Measurements from ENCODE around the gene SH2B3. TPM values are rescaled to one million over a fixed set of nuclear protein-coding genes. Genes with fewer than 3 reads are reported as not detected.
A peak's percentile ranks its signal among the peaks of the same experiment; 100 is the strongest.

SH2B3 gene
- total RNA-seq, 1 experiment from 2014 or later, result 40.3 TPM

GRCh38 chr12:111407377-111408115 lies 1.8 kb downstream of the SH2B3 start:
- no peaks in the 10 kb centered on the region; the same call in none of the 2 replicates for H3K27me3 Mint-ChIP-seq (ENCODE audit: low read depth)
- DNase-seq, result no peak
- no peak for TF ChIP-seq CTCF (conservative IDR thresholded peaks at IDR 0.05)
- Histone ChIP-seq H2BK20ac (ENCODE audit: low read depth, low read length, poor library complexity, severe bottlenecking) (no peak overlapping the region), H3K9me3 (ENCODE audit: control insufficient read depth, low read depth, low read length) (no peaks in the 10 kb centered on the region), H4K5ac (ENCODE audit: insufficient read length, low read depth, low read length) (no peak overlapping the region), H3K9ac (ENCODE audit: extremely low read depth, insufficient read length, low read length) (no peak overlapping the region), H3K56ac (ENCODE audit: insufficient read length, low read depth, low read length) (no peak overlapping the region), H3K79me2 (ENCODE audit: insufficient read depth, low read length) (peaks cover 37% of the 10 kb centered on the region; the same call in 1 of the 2 replicates), H3K27me3 (ENCODE audit: insufficient read depth, low read length) (no peaks in the 10 kb centered on the region), H3K4me1 (ENCODE audit: insufficient read depth, low read length) (peaks cover 3% of the 10 kb centered on the region; the same call in 1 of the 2 replicates), H2AFZ (ENCODE audit: low read length) (no peak overlapping the region), H3K4ac (ENCODE audit: low read depth, low read length) (no peak overlapping the region), H4K8ac (replicated peaks; ENCODE audit: insufficient read length, low read depth, low read length) (no peak overlapping the region), H3K23ac (ENCODE audit: insufficient read length, low read depth, low read length) (no peak overlapping the region), H4K20me1 (ENCODE audit: control insufficient read depth, insufficient read depth, insufficient read length) (no peaks in the 10 kb centered on the region), H3K4me2 (ENCODE audit: insufficient read depth, insufficient read length, low read length) (peak overlapping the region; percentile 83), H2BK5ac (ENCODE audit: insufficient read length, low read length) (no peak overlapping the region), H3K18ac (ENCODE audit: insufficient read length, low read depth, low read length) (no peak overlapping the region), H2BK12ac (ENCODE audit: insufficient read length, low read depth, low read length) (no peak overlapping the region), H2BK120ac (ENCODE audit: low read depth, low read length, poor library complexity, severe bottlenecking) (no peak overlapping the region), H2AK5ac (ENCODE audit: insufficient read length, low read length) (no peak overlapping the region), H3K14ac (ENCODE audit: insufficient read depth, low read length) (no peak overlapping the region), H3K79me1 (ENCODE audit: insufficient read depth, low read depth, low read length, poor library complexity, severe bottlenecking) (peaks cover 8% of the 10 kb centered on the region), H3K23me2 (ENCODE audit: insufficient read length, low read depth, low read length, poor library complexity, severe bottlenecking) (peaks cover 13% of the 10 kb centered on the region), H3T11ph (ENCODE audit: low read length) (no peak overlapping the region), H4K91ac (ENCODE audit: insufficient read length, low read depth, low read length) (no peak overlapping the region), H3K27ac (ENCODE audit: insufficient read length, low read depth, low read length) (no peak overlapping the region), H2BK15ac (ENCODE audit: low read depth, low read length) (no peak overlapping the region)
- no peak overlapping the region for H3K27ac Mint-ChIP-seq
- no peaks in the 10 kb centered on the region for H3K36me3 Mint-ChIP-seq (ENCODE audit: insufficient read depth in 1 of 3, low read depth in 3 of 3)
- H3K4me3 Mint-ChIP-seq, result peak overlapping the region; percentile 81 to 92
- H3K4me1 Mint-ChIP-seq, result peaks cover 52 to 61% of the 10 kb centered on the region in 2 experiments
- WGBS (ENCODE audit: extremely low coverage, insufficient read length, low lambda C conversion rate), result no CpG with 5 or more reads among the region's 9 CpGs
- no peaks in the 10 kb centered on the region; a peak in 1 of 5 replicates for H3K9me3 Mint-ChIP-seq

All from H9 (cell line).